Measurements from ENCODE around the gene NUDT17.
A peak's percentile ranks its signal among the peaks of the same experiment; 100 is the strongest.

Gene NUDT17

DNA sequence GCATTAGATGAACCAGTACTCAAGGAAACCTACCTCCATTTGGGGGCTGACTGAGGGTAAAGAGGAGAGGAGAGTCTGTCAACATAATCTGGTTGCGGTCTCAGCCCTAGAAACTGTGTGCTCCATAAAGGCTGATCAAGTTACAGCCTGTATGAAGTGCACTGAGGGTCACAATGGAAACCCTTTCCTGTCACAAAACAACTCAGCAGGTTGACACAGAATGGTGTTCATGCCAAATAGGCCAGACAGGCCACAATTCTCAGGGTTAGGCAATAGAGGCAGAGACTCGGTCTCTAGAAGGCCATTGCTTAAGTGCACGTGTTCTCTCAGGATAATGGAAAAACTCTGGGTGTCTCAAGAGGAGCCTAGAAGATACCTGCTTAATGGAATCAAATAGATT lies 44.3 kb downstream of the NUDT17 start:
- H3K27ac ChIP-seq (ENCODE audit: low read length) = no peak overlapping the region
- H3K9me3 ChIP-seq (ENCODE audit: control insufficient read depth, insufficient read depth, low read length) = no peaks in the 10 kb centered on the region
- no peak for DNase-seq (ENCODE audit: low read depth, low spot score)
- WGBS (ENCODE audit: insufficient coverage, insufficient read length) = no CpG with 5 or more reads among the region's 3 CpGs
- H3K36me3 ChIP-seq (ENCODE audit: control insufficient read depth, insufficient read depth, low read length) = no peaks in the 10 kb centered on the region
- H3K27me3 ChIP-seq (ENCODE audit: control insufficient read depth, insufficient read depth, low read length) = no peaks in the 10 kb centered on the region; the same call in 1 of the 2 replicates
- no peaks in the 10 kb centered on the region; the same call in 1 of the 2 replicates for H3K4me1 ChIP-seq (ENCODE audit: control insufficient read depth, insufficient read depth, low read length)
- no peak overlapping the region for H3K4me3 ChIP-seq (ENCODE audit: low read length)

DNA sequence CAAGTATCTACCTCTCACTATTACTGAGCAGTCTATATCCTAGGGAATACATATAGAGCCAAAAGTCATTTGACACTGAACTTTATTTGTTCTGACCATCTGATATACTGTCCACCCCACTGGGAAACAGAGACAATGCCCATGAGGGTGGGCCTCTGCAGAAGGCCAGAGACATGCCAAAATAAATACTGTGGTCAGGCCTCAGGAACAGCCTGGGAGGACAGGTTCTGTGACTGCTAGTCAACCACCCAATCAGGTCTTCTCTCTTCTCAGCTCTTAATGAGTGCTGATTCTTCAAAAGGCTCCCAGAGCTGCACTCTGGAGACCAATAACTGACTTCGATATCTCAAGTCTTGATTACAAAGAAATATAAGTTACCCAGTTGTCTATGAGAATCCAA lies 45.7 kb downstream of the NUDT17 start:
- Histone ChIP-seq H3K36me3 (ENCODE audit: control insufficient read depth, insufficient read depth, low read length) (no peaks in the 10 kb centered on the region), H3K9me3 (ENCODE audit: control insufficient read depth, insufficient read depth, low read length) (no peaks in the 10 kb centered on the region), H3K27ac (ENCODE audit: low read length) (no peak overlapping the region), H3K4me1 (ENCODE audit: control insufficient read depth, insufficient read depth, low read length) (no peaks in the 10 kb centered on the region; the same call in 1 of the 2 replicates), H3K27me3 (ENCODE audit: control insufficient read depth, insufficient read depth, low read length) (no peaks in the 10 kb centered on the region), H3K4me3 (ENCODE audit: low read length) (no peak overlapping the region)
- WGBS (ENCODE audit: insufficient coverage, insufficient read length) = no CpG with 5 or more reads among the region's 1 CpG
- DNase-seq (ENCODE audit: low read depth, low spot score) = no peak

DNA sequence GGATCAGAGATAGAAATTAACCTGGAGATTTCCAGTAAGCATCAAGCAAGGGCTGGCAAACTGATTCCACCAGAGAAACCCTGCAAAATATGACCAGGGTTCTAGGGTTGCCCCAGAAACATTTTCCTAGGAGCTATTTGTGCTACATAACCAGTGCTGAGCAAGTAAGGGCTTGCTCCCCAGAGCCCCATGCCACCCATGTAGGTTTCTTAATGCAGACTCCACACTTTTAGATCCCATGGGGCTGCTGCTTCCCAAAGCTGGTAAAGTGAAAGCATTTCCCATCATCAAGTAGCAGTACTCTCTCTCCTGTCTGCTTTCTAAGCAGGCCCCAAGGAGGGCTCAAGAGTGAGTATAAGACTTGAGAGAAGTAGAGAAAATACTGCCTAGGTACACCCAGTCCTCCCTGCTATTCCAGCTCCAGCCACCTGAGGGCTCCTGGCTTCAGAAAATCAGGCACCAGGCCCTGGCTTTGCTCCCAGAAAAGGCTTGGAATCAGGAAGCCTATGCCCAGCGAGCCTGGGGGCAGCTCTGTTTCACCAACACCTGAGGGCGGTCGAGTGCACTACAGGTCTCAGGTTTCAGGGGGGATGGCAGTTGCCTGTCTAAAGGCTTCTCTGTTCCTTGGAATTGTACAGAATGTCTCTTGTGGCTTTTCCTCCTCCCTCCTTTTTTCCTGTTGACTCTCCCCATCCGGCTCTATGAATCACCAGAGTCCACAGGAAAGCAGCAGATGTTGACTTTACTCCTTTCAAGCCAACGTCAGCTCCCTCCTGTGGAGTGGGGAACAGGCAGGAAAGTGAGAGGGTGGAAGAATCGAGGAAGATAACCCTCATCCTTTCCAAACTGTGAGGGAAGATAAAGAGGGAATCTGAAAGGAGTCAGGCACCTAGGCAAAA lies 46.4 kb downstream of the NUDT17 start:
- H3K27me3 ChIP-seq (ENCODE audit: control insufficient read depth, insufficient read depth, low read length) = no peaks in the 10 kb centered on the region
- no peaks in the 10 kb centered on the region; the same call in 1 of the 2 replicates for H3K4me1 ChIP-seq (ENCODE audit: control insufficient read depth, insufficient read depth, low read length)
- WGBS (ENCODE audit: insufficient coverage, insufficient read length) = no CpG with 5 or more reads among the region's 6 CpGs
- no peaks in the 10 kb centered on the region for H3K9me3 ChIP-seq (ENCODE audit: control insufficient read depth, insufficient read depth, low read length)
- H3K36me3 ChIP-seq (ENCODE audit: control insufficient read depth, insufficient read depth, low read length) = no peaks in the 10 kb centered on the region
- no peak overlapping the region for H3K27ac ChIP-seq (ENCODE audit: low read length)
- peak; percentile 97 for DNase-seq (ENCODE audit: low read depth, low spot score)
- H3K4me3 ChIP-seq (ENCODE audit: low read length) = no peak overlapping the region

DNA sequence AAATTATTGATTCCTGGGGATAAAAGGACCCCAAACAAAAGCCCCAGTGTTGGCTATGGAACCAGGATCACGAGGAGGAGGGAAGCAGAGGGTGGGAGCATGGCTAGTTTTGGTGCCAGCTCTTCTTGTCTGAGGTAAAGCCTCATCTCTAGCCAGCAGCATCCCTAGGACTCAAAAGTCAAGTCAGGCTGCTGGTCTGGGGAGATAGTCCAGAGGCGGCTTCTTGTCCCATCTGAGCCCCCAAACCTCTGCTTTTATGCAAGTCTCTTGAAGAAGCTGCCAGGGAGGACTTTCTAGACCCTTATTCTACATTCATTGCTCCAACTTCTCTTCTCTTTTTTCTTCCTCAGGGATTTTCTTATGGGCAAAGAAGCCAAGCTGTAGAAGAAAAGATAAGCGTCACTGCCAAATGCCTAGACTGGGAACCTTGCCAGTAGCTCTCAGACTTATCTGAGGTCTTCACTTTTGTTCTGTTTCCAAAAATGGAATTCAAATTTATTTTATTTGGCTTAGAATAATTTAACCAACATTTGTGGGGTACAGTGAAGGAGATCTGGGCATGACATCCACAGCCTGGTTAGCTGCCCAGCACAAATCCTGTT lies 47.2 kb downstream of the NUDT17 start:
- no peaks in the 10 kb centered on the region for H3K9me3 ChIP-seq (ENCODE audit: control insufficient read depth, insufficient read depth, low read length)
- H3K36me3 ChIP-seq (ENCODE audit: control insufficient read depth, insufficient read depth, low read length) = no peaks in the 10 kb centered on the region
- H3K27ac ChIP-seq (ENCODE audit: low read length) = no peak overlapping the region
- DNase-seq (ENCODE audit: low read depth, low spot score) = no peak
- H3K27me3 ChIP-seq (ENCODE audit: control insufficient read depth, insufficient read depth, low read length) = no peaks in the 10 kb centered on the region
- WGBS (ENCODE audit: insufficient coverage, insufficient read length) = no CpG with 5 or more reads among the region's 3 CpGs
- H3K4me3 ChIP-seq (ENCODE audit: low read length) = no peak overlapping the region
- H3K4me1 ChIP-seq (ENCODE audit: control insufficient read depth, insufficient read depth, low read length) = no peaks in the 10 kb centered on the region; the same call in 1 of the 2 replicates

DNA sequence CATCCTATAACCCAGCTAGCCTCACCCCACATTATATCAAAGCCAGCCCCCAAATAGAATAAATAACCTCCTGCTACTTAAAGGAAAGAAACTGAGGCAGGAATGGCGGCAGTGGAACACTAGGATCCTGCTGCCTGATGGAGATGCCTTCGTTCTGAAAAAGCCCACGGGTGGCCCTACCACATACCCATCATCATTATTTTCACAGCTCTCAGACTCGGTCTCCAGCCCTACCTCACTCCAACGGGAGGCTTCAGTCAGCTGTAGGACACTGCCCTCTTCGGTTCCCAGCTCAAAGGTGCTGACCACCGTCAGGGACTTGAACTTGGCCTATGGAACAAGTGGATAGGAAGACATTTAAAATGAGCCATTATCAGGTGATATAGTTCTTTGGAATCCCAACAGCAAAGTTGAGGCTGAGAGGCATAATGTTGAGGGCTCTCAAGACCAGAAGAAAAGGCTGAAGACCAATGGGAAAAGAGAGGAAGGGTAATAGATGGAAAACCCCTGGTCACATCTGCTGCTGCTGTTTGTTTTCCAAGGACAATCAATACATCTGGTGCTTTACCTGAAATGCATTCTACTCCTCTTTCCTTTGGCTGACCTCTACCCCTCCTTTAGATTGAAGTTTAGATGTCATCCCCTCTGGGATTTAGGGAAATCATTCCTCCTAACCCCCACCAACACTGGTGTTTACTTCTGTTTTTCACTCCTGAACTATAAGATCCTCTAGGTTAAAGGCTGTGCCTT lies 48.1 kb downstream of the NUDT17 start:
- Histone ChIP-seq H3K4me3 (ENCODE audit: low read length) (no peak overlapping the region), H3K27me3 (ENCODE audit: control insufficient read depth, insufficient read depth, low read length) (no peaks in the 10 kb centered on the region), H3K27ac (ENCODE audit: low read length) (no peak overlapping the region), H3K4me1 (ENCODE audit: control insufficient read depth, insufficient read depth, low read length) (no peaks in the 10 kb centered on the region; the same call in 1 of the 2 replicates), H3K9me3 (ENCODE audit: control insufficient read depth, insufficient read depth, low read length) (no peaks in the 10 kb centered on the region), H3K36me3 (ENCODE audit: control insufficient read depth, insufficient read depth, low read length) (no peaks in the 10 kb centered on the region)
- DNase-seq (ENCODE audit: low read depth, low spot score) = no peak
- no CpG with 5 or more reads among the region's 7 CpGs for WGBS (ENCODE audit: insufficient coverage, insufficient read length)

DNA sequence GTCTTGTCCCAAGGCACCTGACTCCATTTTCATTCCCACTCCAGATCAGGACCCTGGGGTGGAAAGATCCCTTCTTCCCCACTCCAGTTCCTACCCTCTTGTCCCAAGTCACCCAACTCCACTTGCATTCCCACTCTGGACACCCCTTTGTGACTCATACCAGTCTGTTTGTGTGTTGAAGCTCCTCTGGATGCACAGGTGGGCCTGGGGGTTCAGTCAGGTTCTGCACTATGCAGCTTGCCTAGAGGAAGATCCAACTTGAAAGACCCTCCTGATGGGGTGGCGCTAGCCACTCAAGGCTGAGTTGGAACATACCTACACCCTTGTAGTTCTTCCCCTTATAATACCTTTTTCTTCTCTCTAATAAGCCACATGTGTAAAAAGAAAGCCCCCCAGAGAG lies 50.0 kb downstream of the NUDT17 start:
- Histone ChIP-seq H3K9me3 (ENCODE audit: control insufficient read depth, insufficient read depth, low read length) (no peaks in the 10 kb centered on the region), H3K4me1 (ENCODE audit: control insufficient read depth, insufficient read depth, low read length) (no peaks in the 10 kb centered on the region; the same call in 1 of the 2 replicates), H3K36me3 (ENCODE audit: control insufficient read depth, insufficient read depth, low read length) (no peaks in the 10 kb centered on the region), H3K27me3 (ENCODE audit: control insufficient read depth, insufficient read depth, low read length) (no peaks in the 10 kb centered on the region), H3K27ac (ENCODE audit: low read length) (no peak overlapping the region), H3K4me3 (ENCODE audit: low read length) (no peak overlapping the region)
- no CpG with 5 or more reads among the region's 1 CpG for WGBS (ENCODE audit: insufficient coverage, insufficient read length)
- DNase-seq (ENCODE audit: low read depth, low spot score) = no peak

DNA sequence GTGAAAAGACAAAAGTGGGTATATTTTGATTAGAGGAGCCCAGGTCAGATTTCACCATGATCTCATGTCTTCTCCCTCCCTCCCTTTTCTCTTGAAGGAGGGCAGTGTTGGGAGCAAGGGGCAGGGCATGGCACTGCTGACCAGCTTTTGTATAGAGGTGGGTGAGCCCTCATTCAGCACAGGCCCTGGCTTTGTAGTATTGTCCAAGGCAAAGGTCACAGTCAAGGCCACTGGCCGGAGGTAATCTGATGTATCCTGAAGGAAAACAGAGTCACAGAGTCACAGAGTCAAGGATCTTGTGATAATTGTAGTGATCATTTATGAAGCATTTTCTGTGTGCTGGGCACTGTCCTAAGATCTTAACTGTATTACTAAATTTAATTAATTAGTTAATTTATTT lies 52.5 kb downstream of the NUDT17 start:
- WGBS (ENCODE audit: insufficient coverage, insufficient read length) = no CpG with 5 or more reads among the region's 1 CpG
- no peak overlapping the region for H3K27ac ChIP-seq (ENCODE audit: low read length)
- H3K4me3 ChIP-seq (ENCODE audit: low read length) = no peak overlapping the region
- no peaks in the 10 kb centered on the region for H3K27me3 ChIP-seq (ENCODE audit: control insufficient read depth, insufficient read depth, low read length)
- H3K9me3 ChIP-seq (ENCODE audit: control insufficient read depth, insufficient read depth, low read length) = no peaks in the 10 kb centered on the region
- H3K36me3 ChIP-seq (ENCODE audit: control insufficient read depth, insufficient read depth, low read length) = no peaks in the 10 kb centered on the region
- H3K4me1 ChIP-seq (ENCODE audit: control insufficient read depth, insufficient read depth, low read length) = peaks cover 2% of the 10 kb centered on the region; the same call in 1 of the 2 replicates
- no peak for DNase-seq (ENCODE audit: low read depth, low spot score)
